ENCODE measurements around the gene MMP8. TPM values are rescaled to one million over a fixed set of nuclear protein-coding genes. Genes with fewer than 3 reads are reported as not detected.

MMP8 gene
- total RNA-seq (2011; cell fraction: chromatin; rRNA removed; ENCODE audit: low replicate concordance): not detected in 2 replicates
- total RNA-seq (2011; cell fraction: nucleolus; rRNA removed): not detected in 2 replicates
- total RNA-seq (2011; cell fraction: nucleoplasm; rRNA removed): not detected in 2 replicates
- not detected in 2 replicates for total RNA-seq (2014; rRNA removed)
- not detected in 2 replicates for total RNA-seq (2014; rRNA removed; fragmentation: Illumina TruSeq; extraction: Trizol)
- not detected in 2 replicates for total RNA-seq (2015; rRNA removed; fragmentation: Illumina TruSeq; extraction: Trizol)
- total RNA-seq (2021): not detected in 2 replicates
- polyA plus RNA-seq (2011; rRNA removed): not detected in 2 replicates
- polyA plus RNA-seq (2011; cell fraction: cytosol; rRNA removed): not detected in 2 replicates
- not detected in 2 replicates for polyA plus RNA-seq (2011; cell fraction: nucleus; rRNA removed)
- not detected in 2 replicates for polyA plus RNA-seq (2012)
- polyA plus RNA-seq (2014; fragmentation: Illumina TruSeq; extraction: Trizol): not detected in 2 replicates
- polyA plus RNA-seq (2014; fragmentation: Nextera tagmentation; extraction: Ambion mirVana): not detected
- polyA plus RNA-seq (2014; rRNA removed): not detected in 2 replicates
- polyA minus RNA-seq (2011; rRNA and poly(A)+ RNA removed): not detected in 2 replicates
- polyA minus RNA-seq (2011; cell fraction: cytosol; rRNA and poly(A)+ RNA removed): not detected in 2 replicates
- polyA minus RNA-seq (2011; cell fraction: nucleus; rRNA and poly(A)+ RNA removed): not detected in 2 replicates
- not detected for Bru-seq, nascent RNA
- BruChase-seq, experiment 1, labeled RNA remaining after a 2-hour chase: not detected
- not detected for BruChase-seq, experiment 2, labeled RNA remaining after a 6-hour chase
- long read RNA-seq, experiment 1: 0 reads
- long read RNA-seq, experiment 2: 0 reads
- long read RNA-seq, experiment 3: 0 reads

DNA sequence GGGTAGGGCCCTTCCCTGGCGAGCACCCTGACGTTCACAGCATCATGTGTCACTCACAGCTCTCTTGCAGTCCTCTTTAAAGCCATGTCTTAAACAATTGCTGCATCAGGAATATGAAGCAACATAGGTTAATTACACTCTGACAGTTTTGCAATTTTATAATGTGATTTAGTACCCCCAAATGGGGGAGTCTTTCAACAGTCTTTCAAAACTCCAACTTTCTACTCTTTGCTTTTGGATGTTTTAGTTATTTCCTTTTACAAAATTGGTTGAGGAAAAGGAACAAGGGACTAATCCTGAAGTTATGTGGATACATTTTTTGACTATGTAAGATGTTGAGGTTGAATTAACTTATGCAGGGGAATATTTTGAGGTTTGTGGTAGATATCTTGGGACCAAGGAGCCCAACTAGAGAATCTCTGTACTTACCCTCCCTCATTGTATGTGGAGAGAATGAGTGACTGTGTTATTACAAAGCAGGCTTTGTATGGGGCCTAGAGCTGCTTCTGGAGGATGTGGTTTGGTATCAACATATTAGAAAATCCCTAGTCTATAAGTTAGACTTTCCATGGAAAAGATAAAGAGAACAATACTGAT, at the start of gene MMP8:
MMP8 (minus strand) TSS at position 51 of the 597 bp plus-strand sequence. CDS start 99 bp downstream, outside the sequence.
- no peak within 1 kb of the TSS for H3K4me2 ChIP-seq (ENCODE audit: insufficient read depth, low read length)
- H3K27ac ChIP-seq (ENCODE audit: extremely low read depth, low read depth, low read length): no peak within 1 kb of the TSS
- no peaks in the 10 kb centered on the region for H4K20me1 ChIP-seq (replicated peaks; ENCODE audit: control insufficient read depth, insufficient read depth, low read length)
- H3K27me3 ChIP-seq (ENCODE audit: control insufficient read depth in 2 of 2, insufficient read depth in 2 of 2, low read length in 2 of 2): no peaks in the 10 kb centered on the region
- FAIRE-seq (no peak), DNase-seq (ENCODE audit: extremely low read depth in 1 of 4, low spot score in 3 of 4) (no peak), ATAC-seq (no peak)
- no TSS peak for BruUV-seq (replicated peaks)
- H3K36me3 ChIP-seq (ENCODE audit: control insufficient read depth, insufficient read depth, low read length): no peaks in the 10 kb centered on the region
- H3K4me3 ChIP-seq: no peak within 1 kb of the TSS
- POLR2A ChIA-PET: no interaction called here
- H3K79me2 ChIP-seq (ENCODE audit: control insufficient read depth, insufficient read depth, low read length): no peaks in the 10 kb centered on the region
- H3K9ac ChIP-seq (ENCODE audit: insufficient read depth in 1 of 2, low read depth in 2 of 2, low read length in 2 of 2): no peak within 1 kb of the TSS
- intact Hi-C loops (cut with micrococcal nuclease) (no loop called here), in situ Hi-C loops (cut with MboI) (no loop called here)
- no peaks in the 10 kb centered on the region for H3K9me3 ChIP-seq (replicated peaks; ENCODE audit: control insufficient read depth, insufficient read depth, low read depth, low read length)
- CTCF ChIA-PET (ENCODE audit: low intra/inter-chr PET ratio): no interaction called here
- WGBS (ENCODE audit: insufficient coverage, low coverage, missing lambda C conversion rate): 0% methylated on average over 2 of the region's 2 CpGs
- no peak within 1 kb of the TSS for H2AFZ ChIP-seq (ENCODE audit: low read depth, low read length)
- H3K4me1 ChIP-seq (replicated peaks in 1 of 2; ENCODE audit: control insufficient read depth in 2 of 2, insufficient read depth in 2 of 2, low read length in 2 of 2): no peaks in the 10 kb centered on the region
- TF ChIP-seq MEF2D (tag; conservative IDR thresholded peaks at IDR 0.05; ENCODE audit: low read depth) (no peak), ZNF124 (CRISPR knock-in tag; IDR thresholded peaks at IDR 0.05) (no peak), ZC3H8 (IDR thresholded peaks at IDR 0.05) (no peak), RFX5 (IDR thresholded peaks at IDR 0.05; ENCODE audit: low read depth, low read length) (no peak), HDAC8 (tag; IDR thresholded peaks at IDR 0.05) (no peak), FOSL1 (tag; conservative IDR thresholded peaks at IDR 0.05) (no peak)
- TF ChIP-seq, protein P1, sequence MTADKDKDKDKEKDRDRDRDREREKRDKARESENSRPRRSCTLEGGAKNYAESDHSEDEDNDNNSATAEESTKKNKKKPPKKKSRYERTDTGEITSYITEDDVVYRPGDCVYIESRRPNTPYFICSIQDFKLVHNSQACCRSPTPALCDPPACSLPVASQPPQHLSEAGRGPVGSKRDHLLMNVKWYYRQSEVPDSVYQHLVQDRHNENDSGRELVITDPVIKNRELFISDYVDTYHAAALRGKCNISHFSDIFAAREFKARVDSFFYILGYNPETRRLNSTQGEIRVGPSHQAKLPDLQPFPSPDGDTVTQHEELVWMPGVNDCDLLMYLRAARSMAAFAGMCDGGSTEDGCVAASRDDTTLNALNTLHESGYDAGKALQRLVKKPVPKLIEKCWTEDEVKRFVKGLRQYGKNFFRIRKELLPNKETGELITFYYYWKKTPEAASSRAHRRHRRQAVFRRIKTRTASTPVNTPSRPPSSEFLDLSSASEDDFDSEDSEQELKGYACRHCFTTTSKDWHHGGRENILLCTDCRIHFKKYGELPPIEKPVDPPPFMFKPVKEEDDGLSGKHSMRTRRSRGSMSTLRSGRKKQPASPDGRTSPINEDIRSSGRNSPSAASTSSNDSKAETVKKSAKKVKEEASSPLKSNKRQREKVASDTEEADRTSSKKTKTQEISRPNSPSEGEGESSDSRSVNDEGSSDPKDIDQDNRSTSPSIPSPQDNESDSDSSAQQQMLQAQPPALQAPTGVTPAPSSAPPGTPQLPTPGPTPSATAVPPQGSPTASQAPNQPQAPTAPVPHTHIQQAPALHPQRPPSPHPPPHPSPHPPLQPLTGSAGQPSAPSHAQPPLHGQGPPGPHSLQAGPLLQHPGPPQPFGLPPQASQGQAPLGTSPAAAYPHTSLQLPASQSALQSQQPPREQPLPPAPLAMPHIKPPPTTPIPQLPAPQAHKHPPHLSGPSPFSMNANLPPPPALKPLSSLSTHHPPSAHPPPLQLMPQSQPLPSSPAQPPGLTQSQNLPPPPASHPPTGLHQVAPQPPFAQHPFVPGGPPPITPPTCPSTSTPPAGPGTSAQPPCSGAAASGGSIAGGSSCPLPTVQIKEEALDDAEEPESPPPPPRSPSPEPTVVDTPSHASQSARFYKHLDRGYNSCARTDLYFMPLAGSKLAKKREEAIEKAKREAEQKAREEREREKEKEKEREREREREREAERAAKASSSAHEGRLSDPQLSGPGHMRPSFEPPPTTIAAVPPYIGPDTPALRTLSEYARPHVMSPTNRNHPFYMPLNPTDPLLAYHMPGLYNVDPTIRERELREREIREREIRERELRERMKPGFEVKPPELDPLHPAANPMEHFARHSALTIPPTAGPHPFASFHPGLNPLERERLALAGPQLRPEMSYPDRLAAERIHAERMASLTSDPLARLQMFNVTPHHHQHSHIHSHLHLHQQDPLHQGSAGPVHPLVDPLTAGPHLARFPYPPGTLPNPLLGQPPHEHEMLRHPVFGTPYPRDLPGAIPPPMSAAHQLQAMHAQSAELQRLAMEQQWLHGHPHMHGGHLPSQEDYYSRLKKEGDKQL (CRISPR knock-in tag; IDR thresholded peaks at IDR 0.05; ENCODE audit: borderline replicate concordance): no peak
- H3K9me1 ChIP-seq (ENCODE audit: control insufficient read depth, insufficient read depth, low read length): no peaks in the 10 kb centered on the region

Data from K562 (cell line).